Activated B cell treated with CpG ODN at 0.5 μM for 24 hours (primary cell): ENCODE data around the gene WDR45B. TPM values are rescaled to one million over a fixed set of nuclear protein-coding genes. Genes with fewer than 3 reads are reported as not detected.

Source experiments
- ATAC-seq: fragments of 200-7000 bp; cut with Tn5 transposase; one replicate; pipeline ENCODE4 v1.10.0; 2021; ENCODE audit warnings: low read depth, mild to moderate bottlenecking, moderate library complexity
- CTCF ChIA-PET: fragments of 350-600 bp; sonication (Branson Sonifier 250); formaldehyde crosslinking; loops from one replicate; lab custom pipeline; 2021; ENCODE audit warnings: antibody characterized with exemption; lab: Charles Lee
- POLR2A ChIA-PET: fragments of 350-600 bp; sonication (Branson Sonifier 250); formaldehyde crosslinking; loops from one replicate; lab custom pipeline; 2021; ENCODE audit warnings: antibody characterized with exemption; lab: Charles Lee
- DNase-seq: peaks from one replicate; pipeline ENCODE4 v3.0.0; 2022
- H3K27ac Mint-ChIP-seq: one replicate; pipeline ENCODE4 v1.8.0; 2020; ENCODE audit warnings: mixed read lengths
- H3K27me3 Mint-ChIP-seq: one replicate; pipeline ENCODE4 v1.8.0; 2021; ENCODE audit warnings: mixed read lengths
- H3K36me3 Mint-ChIP-seq: one replicate; pipeline ENCODE4 v1.8.0; 2021; ENCODE audit warnings: low read depth, mixed read lengths
- H3K4me1 Mint-ChIP-seq: one replicate; pipeline ENCODE4 v1.8.0; 2021; ENCODE audit warnings: mixed read lengths
- H3K4me3 Mint-ChIP-seq: one replicate; pipeline ENCODE4 v1.8.0; 2020; ENCODE audit warnings: mild to moderate bottlenecking, mixed read lengths
- H3K9me3 Mint-ChIP-seq: one replicate; pipeline ENCODE4 v1.8.0; 2020; ENCODE audit warnings: mixed read lengths
- CTCF ChIP-seq: fragments of 200-600 bp; IDR thresholded peaks from one replicate; pipeline ENCODE4 v1.8.0; 2022; ENCODE audit warnings: antibody characterized with exemption, mild to moderate bottlenecking
- intact Hi-C: fragments of 100-400 bp; cut with micrococcal nuclease; formaldehyde crosslinking; loops from one replicate; pipeline ENCODE4 v1.15.1; 2024
- total RNA-seq: library from RNA; stranded (reverse); gene quantifications from 2 replicates; pipeline ENCODE4 v1.2.3, GENCODE V29; 2022

Gene WDR45B
- total RNA-seq, 1 donor from 2014 or later, result 51.2 TPM

GRCh38 chr17:82636626-82637598 lies 11.3 kb downstream of the WDR45B start:
- H3K27ac Mint-ChIP-seq, result no peak overlapping the region
- ATAC-seq, result no peak
- H3K4me1 Mint-ChIP-seq, result peaks cover 15% of the 10 kb centered on the region
- no peaks in the 10 kb centered on the region for H3K27me3 Mint-ChIP-seq
- no peak for TF ChIP-seq CTCF
- H3K36me3 Mint-ChIP-seq, result peaks cover 63% of the 10 kb centered on the region
- DNase-seq, result no peak
- CTCF ChIA-PET, result interaction anchor here (0.7 kb wide), 1 partner anchor 19 kb away, joined by 3 read pairs; no protein-coding TSS in a partner anchor
- peaks cover 8% of the 10 kb centered on the region for H3K9me3 Mint-ChIP-seq
- H3K4me3 Mint-ChIP-seq, result no peak overlapping the region
- intact Hi-C loops, result no loop called here
- POLR2A ChIA-PET, result no interaction called here

- intact Hi-C loops, result no loop called here
- no peak for TF ChIP-seq CTCF
- DNase-seq (no peak), ATAC-seq (no peak)
- Mint-ChIP-seq H3K4me1 (peaks cover 6% of the 10 kb centered on the region), H3K36me3 (peaks cover 61% of the 10 kb centered on the region), H3K27ac (no peak overlapping the region), H3K27me3 (no peaks in the 10 kb centered on the region), H3K4me3 (no peak overlapping the region), H3K9me3 (peaks cover 8% of the 10 kb centered on the region)
- ChIA-PET POLR2A (no interaction called here), CTCF (no interaction called here)
Measured at GRCh38 chr17:82633343-82633742, 14.9 kb downstream of the WDR45B start.

GRCh38 chr17:82632451-82632850 lies 15.8 kb downstream of the WDR45B start:
- ChIA-PET CTCF (no interaction called here), POLR2A (no interaction called here)
- H3K9me3 Mint-ChIP-seq, result peaks cover 7% of the 10 kb centered on the region
- H3K27me3 Mint-ChIP-seq, result no peaks in the 10 kb centered on the region
- H3K27ac Mint-ChIP-seq, result no peak overlapping the region
- ATAC-seq (no peak), DNase-seq (no peak)
- H3K4me3 Mint-ChIP-seq, result no peak overlapping the region
- no peak for TF ChIP-seq CTCF
- intact Hi-C loops, result no loop called here
- H3K4me1 Mint-ChIP-seq, result peaks cover 6% of the 10 kb centered on the region
- H3K36me3 Mint-ChIP-seq, result peaks cover 64% of the 10 kb centered on the region

- Mint-ChIP-seq H3K27me3 (no peaks in the 10 kb centered on the region), H3K4me3 (no peak overlapping the region), H3K4me1 (peaks cover 6% of the 10 kb centered on the region), H3K27ac (no peak overlapping the region), H3K9me3 (peaks cover under 1% of the 10 kb centered on the region), H3K36me3 (peaks cover 64% of the 10 kb centered on the region)
- TF ChIP-seq CTCF, result no peak
- intact Hi-C loops, result no loop called here
- ATAC-seq (no peak), DNase-seq (no peak)
- CTCF ChIA-PET, result no interaction called here
- POLR2A ChIA-PET, result no interaction called here
Measured at GRCh38 chr17:82631544-82631943, 16.7 kb downstream of the WDR45B start.

- Mint-ChIP-seq H3K27ac (no peak overlapping the region), H3K27me3 (no peaks in the 10 kb centered on the region), H3K4me3 (no peak overlapping the region), H3K4me1 (peaks cover 6% of the 10 kb centered on the region), H3K9me3 (no peaks in the 10 kb centered on the region), H3K36me3 (peaks cover 65% of the 10 kb centered on the region)
- POLR2A ChIA-PET, result no interaction called here
- DNase-seq (no peak), ATAC-seq (no peak)
- intact Hi-C loops, result no loop called here
- CTCF ChIA-PET, result no interaction called here
- no peak for TF ChIP-seq CTCF
Measured at GRCh38 chr17:82630212-82630611, 18.0 kb downstream of the WDR45B start.
